ENCODE measurements around the gene TMX2. TPM values are rescaled to one million over a fixed set of nuclear protein-coding genes. Genes with fewer than 3 reads are reported as not detected.

TMX2 gene
- total and polyA plus RNA-seq, 10 of the 15 experiments (the other 5 are each of a cell fraction or from before 2014, with no cell fraction given) = 64.3 to 134 (median 91.6) TPM

DNA sequence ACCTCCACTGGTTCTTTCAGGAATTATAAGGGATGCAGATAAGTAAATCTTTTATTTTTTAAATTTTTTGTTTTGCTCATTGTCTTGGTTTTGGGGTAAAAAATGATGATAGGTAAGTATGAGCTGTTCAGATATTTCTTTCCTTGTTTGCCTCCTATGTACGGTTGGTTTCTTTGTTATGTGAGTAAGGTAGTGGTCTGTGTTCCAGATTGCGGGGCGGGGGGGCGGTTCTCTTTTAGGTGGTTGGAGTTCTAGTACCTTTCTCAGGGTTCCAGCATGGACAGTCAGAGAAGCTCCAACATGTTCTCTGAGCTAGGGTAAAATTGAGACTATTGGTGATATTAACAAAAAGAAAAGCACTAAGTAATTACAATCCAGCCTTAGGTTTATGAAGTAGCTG is 51.6 kb downstream of the TMX2 start:
- H3K4me2 ChIP-seq (ENCODE audit: control insufficient read depth, insufficient read depth) = peak overlapping the region; percentile 86
- in situ Hi-C loops (cut with MboI) = no loop called here
- H3K4me1 ChIP-seq (ENCODE audit: control insufficient read depth, insufficient read depth, low read length) = no peaks in the 10 kb centered on the region
- ChIA-PET SMC1A (ENCODE audit: uncharacterized antibody, unreplicated experiment) (interaction anchor here (0.8 to 11.4 kb wide), 11 partner anchors 8 to 745 kb away, joined by 3 to 197 read pairs (median 5); partner anchors contain the start of genes BTBD18 and SELENOH), CTCF (interaction anchor here (0.9 to 10.1 kb wide), 11 partner anchors 9 to 1274 kb away, joined by 3 to 169 read pairs (median 8); partner anchors contain the start of gene BTBD18), POLR2A (interaction anchor here (0.6 to 9.4 kb wide), 12 partner anchors 13 to 88 kb away, joined by 3 to 110 read pairs (median 6); partner anchors contain the start of genes MED19, SELENOH and TMX2), RAD21 (ENCODE audit: unreplicated experiment) (interaction anchor here (0.6 to 12.9 kb wide), 9 partner anchors 9 to 195 kb away, joined by 3 to 141 read pairs (median 8); partner anchors contain the start of gene BTBD18)
- no peaks in the 10 kb centered on the region for H3K27me3 ChIP-seq (replicated peaks in 1 of 2; ENCODE audit: control insufficient read depth in 2 of 2, insufficient read depth in 2 of 2, low read length in 1 of 2)
- no TSS peak for BruUV-seq (replicated peaks)
- no peaks in the 10 kb centered on the region for H4K20me1 ChIP-seq (ENCODE audit: control insufficient read depth, insufficient read depth)
- peak overlapping the region; percentile 25; the same call in 1 of the 2 replicates for H3K27ac ChIP-seq (ENCODE audit: control insufficient read depth, insufficient read depth)
- TF ChIP-seq POLR2A (IDR thresholded peaks at IDR 0.05; ENCODE audit: low read depth, low read length) (no peak), HDGF (IDR thresholded peaks at IDR 0.05) (no peak), SUZ12 (IDR thresholded peaks at IDR 0.05; ENCODE audit: unreplicated experiment) (no peak), PML (IDR thresholded peaks at IDR 0.05; ENCODE audit: low read length) (no peak), SUPT20H (IDR thresholded peaks at IDR 0.05; ENCODE audit: borderline replicate concordance, control insufficient read depth, low read depth, low read length) (no peak), TCF12 (IDR thresholded peaks at IDR 0.05; ENCODE audit: low read depth, low read length) (no peak), RAD51 (IDR thresholded peaks at IDR 0.05) (no peak), FOXK2 (IDR thresholded peaks at IDR 0.05) (no peak), SRF (IDR thresholded peaks at IDR 0.05; ENCODE audit: low read depth in 2 of 2, low read length in 2 of 2) (no peak), EED (IDR thresholded peaks at IDR 0.05; ENCODE audit: low read depth) (no peak), RELA (IDR thresholded peaks at IDR 0.05; ENCODE audit: borderline replicate concordance, partially characterized antibody) (no peak), MYB (IDR thresholded peaks at IDR 0.05; ENCODE audit: borderline replicate concordance, low read depth, low read length) (no peak), SMAD1 (IDR thresholded peaks at IDR 0.05; ENCODE audit: low read depth, partially characterized antibody) (no peak), MEF2A (IDR thresholded peaks at IDR 0.05; ENCODE audit: insufficient read depth, low read depth, low read length) (no peak)
- TF ChIP-seq, protein P1, sequence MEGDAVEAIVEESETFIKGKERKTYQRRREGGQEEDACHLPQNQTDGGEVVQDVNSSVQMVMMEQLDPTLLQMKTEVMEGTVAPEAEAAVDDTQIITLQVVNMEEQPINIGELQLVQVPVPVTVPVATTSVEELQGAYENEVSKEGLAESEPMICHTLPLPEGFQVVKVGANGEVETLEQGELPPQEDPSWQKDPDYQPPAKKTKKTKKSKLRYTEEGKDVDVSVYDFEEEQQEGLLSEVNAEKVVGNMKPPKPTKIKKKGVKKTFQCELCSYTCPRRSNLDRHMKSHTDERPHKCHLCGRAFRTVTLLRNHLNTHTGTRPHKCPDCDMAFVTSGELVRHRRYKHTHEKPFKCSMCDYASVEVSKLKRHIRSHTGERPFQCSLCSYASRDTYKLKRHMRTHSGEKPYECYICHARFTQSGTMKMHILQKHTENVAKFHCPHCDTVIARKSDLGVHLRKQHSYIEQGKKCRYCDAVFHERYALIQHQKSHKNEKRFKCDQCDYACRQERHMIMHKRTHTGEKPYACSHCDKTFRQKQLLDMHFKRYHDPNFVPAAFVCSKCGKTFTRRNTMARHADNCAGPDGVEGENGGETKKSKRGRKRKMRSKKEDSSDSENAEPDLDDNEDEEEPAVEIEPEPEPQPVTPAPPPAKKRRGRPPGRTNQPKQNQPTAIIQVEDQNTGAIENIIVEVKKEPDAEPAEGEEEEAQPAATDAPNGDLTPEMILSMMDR (IDR thresholded peaks at IDR 0.05 in 2 of 3, conservative IDR thresholded peaks at IDR 0.05 in 1 of 3; ENCODE audit: control insufficient read depth in 2 of 3, extremely low read depth in 1 of 3, insufficient read depth in 1 of 3, low read depth in 3 of 3, low read length in 3 of 3) = no peak
- TF ChIP-seq, protein P2, sequence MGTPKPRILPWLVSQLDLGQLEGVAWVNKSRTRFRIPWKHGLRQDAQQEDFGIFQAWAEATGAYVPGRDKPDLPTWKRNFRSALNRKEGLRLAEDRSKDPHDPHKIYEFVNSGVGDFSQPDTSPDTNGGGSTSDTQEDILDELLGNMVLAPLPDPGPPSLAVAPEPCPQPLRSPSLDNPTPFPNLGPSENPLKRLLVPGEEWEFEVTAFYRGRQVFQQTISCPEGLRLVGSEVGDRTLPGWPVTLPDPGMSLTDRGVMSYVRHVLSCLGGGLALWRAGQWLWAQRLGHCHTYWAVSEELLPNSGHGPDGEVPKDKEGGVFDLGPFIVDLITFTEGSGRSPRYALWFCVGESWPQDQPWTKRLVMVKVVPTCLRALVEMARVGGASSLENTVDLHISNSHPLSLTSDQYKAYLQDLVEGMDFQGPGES (IDR thresholded peaks at IDR 0.05) = no peak
- H3K36me3 ChIP-seq (ENCODE audit: control insufficient read depth in 2 of 2, insufficient read depth in 2 of 2, low read length in 1 of 2) = peaks cover 0 to 3% of the 10 kb centered on the region in 2 experiments; a peak in 1 of 4 replicates
- no peak for FAIRE-seq
- H3K9me3 ChIP-seq (replicated peaks; ENCODE audit: control insufficient read depth, insufficient read depth, low read length) = no peaks in the 10 kb centered on the region
- DNase-seq (ENCODE audit: low read depth, low spot score) = no peak
- WGBS (ENCODE audit: insufficient coverage, insufficient replicate concordance, low lambda C conversion rate, missing lambda C conversion rate) = 96% methylated on average over 4 of the region's 4 CpGs
- H3K9ac ChIP-seq (ENCODE audit: control insufficient read depth, insufficient read depth, low read length) = peak overlapping the region; percentile 98; the same call in 1 of the 2 replicates
- H3K4me3 ChIP-seq = peak overlapping the region; percentile 70
- peak; percentile 4; the same call in 2 of the 3 replicates for ATAC-seq
- H3K79me2 ChIP-seq (ENCODE audit: control insufficient read depth, insufficient read depth, low read length) = peaks cover 68% of the 10 kb centered on the region
- no peak overlapping the region for H2AFZ ChIP-seq (ENCODE audit: control insufficient read depth, low read depth, low read length)
- intact Hi-C loops (cut with micrococcal nuclease; ENCODE audit: unreplicated experiment) = no loop called here
